GM12801 (cell line): ENCODE results near the gene FAM50A.

Experiments used
- TF ChIP-seq, protein P1 (sequence below): IDR thresholded peaks from one replicate; pipeline ENCODE4 v1.5.1; 2011; ENCODE audit warnings: control low read depth; ENCODE audit not compliant: insufficient read length; ENCODE audit errors: extremely low read depth

Gene FAM50A

DNA sequence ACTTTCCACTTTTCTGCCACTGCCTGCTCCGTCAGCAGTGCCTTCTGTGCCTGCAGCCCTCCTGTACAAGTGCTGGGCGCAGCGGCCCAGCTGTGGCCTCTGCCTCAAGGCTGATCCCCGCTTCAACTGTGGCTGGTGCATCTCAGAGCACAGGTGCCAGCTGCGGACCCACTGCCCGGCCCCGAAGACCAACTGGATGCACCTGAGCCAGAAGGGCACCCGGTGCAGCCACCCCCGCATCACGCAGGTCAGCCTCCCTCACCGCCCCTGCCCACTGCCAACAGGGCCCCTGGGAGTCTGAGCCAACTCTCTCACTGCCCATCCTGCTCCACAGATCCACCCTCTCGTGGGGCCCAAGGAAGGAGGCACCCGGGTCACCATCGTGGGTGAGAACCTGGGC is 21.7 kb downstream of the FAM50A start:
- TF ChIP-seq, protein P1, sequence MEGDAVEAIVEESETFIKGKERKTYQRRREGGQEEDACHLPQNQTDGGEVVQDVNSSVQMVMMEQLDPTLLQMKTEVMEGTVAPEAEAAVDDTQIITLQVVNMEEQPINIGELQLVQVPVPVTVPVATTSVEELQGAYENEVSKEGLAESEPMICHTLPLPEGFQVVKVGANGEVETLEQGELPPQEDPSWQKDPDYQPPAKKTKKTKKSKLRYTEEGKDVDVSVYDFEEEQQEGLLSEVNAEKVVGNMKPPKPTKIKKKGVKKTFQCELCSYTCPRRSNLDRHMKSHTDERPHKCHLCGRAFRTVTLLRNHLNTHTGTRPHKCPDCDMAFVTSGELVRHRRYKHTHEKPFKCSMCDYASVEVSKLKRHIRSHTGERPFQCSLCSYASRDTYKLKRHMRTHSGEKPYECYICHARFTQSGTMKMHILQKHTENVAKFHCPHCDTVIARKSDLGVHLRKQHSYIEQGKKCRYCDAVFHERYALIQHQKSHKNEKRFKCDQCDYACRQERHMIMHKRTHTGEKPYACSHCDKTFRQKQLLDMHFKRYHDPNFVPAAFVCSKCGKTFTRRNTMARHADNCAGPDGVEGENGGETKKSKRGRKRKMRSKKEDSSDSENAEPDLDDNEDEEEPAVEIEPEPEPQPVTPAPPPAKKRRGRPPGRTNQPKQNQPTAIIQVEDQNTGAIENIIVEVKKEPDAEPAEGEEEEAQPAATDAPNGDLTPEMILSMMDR, result no peak

DNA sequence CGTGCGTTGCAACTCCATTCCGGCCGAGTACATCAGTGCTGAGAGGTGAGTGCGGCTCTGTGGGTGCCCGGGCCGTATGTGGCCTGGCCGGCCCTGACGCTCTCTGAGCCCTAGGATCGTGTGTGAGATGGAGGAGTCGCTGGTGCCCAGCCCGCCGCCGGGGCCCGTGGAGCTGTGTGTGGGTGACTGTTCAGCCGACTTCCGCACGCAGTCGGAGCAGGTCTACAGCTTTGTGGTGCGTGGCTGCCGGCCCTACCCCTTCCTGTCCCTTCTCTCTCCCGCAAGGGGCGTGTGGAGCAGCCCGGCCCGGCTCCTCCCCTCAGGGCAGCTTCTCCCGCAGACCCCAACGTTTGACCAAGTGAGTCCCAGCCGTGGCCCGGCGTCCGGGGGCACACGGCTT is 22.1 kb downstream of the FAM50A start:
- TF ChIP-seq, protein P1, result no peak

DNA sequence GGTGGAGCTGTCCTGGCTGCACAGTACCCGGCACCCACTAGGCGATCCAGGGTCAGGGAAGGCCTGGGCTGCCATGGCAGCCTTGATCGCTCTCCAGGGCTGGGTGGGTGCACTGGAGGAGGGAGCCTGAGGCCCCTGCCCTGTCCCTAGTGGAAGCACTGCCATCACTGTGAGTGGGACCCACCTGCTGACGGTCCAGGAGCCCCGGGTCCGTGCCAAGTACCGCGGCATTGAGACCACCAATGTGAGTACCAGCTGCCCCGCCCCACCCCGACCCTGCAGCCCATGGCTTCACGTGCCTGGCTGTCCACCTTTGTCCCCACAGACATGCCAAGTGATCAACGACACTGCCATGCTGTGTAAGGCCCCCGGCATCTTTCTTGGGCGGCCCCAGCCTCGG is 23.0 kb downstream of the FAM50A start:
- TF ChIP-seq, protein P1, result no peak

DNA sequence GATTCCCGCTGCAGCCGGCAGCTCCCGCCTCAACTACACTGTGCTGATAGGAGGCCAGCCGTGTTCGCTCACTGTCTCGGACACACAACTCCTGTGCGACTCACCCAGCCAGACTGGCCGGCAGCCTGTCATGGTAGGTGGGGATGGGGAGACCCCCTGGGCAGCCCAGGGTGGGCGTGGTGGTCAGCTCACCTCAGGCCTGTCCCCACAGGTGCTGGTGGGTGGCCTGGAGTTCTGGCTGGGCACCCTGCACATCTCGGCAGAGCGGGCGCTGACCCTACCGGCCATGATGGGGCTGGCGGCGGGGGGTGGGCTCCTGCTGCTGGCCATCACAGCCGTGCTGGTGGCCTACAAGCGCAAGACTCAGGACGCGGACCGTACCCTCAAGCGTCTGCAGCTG is 23.6 kb downstream of the FAM50A start:
- TF ChIP-seq, protein P1, result no peak

DNA sequence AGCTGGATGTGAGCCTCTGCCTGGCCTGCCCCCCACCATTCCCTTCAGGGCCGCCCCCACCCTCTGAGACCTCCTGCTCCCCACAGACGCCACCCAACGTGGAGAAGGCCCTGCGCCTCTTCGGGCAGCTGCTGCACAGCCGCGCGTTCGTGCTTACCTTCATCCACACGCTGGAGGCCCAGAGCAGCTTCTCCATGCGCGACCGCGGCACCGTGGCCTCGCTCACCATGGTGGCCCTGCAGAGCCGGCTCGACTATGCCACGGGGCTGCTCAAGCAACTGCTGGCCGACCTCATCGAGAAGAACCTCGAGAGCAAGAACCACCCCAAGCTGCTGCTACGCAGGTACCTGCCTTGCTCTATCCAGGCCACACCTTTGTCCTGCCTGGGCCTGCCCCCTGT is 24.3 kb downstream of the FAM50A start:
- TF ChIP-seq, protein P1, result no peak

DNA sequence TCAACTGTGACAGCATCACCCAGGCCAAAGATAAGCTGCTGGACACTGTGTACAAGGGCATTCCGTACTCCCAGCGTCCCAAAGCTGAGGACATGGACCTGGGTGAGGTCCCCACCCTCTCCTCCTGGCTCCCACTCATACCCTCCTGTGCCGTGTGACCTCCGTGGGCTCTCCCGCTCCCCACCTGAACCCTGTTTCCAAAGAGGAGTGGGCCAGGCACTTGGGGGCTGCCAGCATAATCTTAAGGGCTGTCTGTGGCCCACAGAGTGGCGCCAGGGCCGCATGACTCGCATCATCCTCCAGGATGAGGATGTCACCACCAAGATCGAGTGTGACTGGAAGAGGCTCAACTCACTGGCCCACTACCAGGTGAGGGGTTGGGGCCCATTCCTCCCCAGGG is 25.2 kb downstream of the FAM50A start:
- TF ChIP-seq, protein P1, result no peak

DNA sequence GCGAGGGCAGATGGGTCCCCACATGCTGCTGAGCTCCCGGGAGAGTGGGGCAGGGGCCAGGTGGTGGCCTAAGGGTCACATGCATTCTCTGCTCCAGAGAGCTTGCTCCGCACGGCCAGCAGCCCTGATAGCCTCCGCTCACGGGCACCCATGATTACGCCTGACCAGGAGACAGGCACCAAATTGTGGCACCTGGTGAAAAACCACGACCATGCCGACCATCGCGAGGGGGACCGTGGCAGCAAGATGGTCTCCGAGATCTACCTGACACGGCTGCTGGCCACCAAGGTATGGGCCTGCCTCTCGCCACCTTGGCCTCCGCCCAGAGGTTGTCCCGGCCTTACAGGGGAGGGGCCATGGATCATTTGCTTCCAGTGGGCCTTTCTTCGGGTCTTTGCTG is 25.9 kb downstream of the FAM50A start:
- TF ChIP-seq, protein P1, result no peak

DNA sequence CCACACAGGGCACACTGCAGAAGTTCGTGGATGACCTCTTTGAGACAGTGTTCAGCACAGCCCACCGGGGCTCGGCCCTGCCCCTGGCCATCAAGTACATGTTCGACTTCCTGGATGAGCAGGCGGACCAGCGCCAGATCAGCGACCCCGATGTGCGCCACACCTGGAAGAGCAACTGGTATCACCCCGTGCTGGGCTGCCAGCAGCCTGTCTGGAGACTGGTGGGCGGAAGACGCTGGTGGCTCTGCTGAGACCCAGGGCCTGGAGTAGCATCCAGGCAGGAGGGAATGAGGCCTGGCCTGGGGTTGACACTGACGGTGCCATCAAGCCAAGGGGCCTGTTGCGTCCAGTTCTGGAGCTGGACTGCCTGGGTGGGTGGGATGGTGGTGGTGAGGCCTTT is 26.5 kb downstream of the FAM50A start:
- TF ChIP-seq, protein P1, result no peak
